Measurements from ENCODE around the gene TMEM245. TPM values are rescaled to one million over a fixed set of nuclear protein-coding genes. Genes with fewer than 3 reads are reported as not detected.

Gene TMEM245
- total RNA-seq, 1 experiment from 2014 or later = 34.8 TPM

- TF ChIP-seq, protein P1, sequence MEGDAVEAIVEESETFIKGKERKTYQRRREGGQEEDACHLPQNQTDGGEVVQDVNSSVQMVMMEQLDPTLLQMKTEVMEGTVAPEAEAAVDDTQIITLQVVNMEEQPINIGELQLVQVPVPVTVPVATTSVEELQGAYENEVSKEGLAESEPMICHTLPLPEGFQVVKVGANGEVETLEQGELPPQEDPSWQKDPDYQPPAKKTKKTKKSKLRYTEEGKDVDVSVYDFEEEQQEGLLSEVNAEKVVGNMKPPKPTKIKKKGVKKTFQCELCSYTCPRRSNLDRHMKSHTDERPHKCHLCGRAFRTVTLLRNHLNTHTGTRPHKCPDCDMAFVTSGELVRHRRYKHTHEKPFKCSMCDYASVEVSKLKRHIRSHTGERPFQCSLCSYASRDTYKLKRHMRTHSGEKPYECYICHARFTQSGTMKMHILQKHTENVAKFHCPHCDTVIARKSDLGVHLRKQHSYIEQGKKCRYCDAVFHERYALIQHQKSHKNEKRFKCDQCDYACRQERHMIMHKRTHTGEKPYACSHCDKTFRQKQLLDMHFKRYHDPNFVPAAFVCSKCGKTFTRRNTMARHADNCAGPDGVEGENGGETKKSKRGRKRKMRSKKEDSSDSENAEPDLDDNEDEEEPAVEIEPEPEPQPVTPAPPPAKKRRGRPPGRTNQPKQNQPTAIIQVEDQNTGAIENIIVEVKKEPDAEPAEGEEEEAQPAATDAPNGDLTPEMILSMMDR (IDR thresholded peaks at IDR 0.05 in 2 of 3, conservative IDR thresholded peaks at IDR 0.05 in 1 of 3; ENCODE audit: borderline replicate concordance in 1 of 3, insufficient read depth in 1 of 3, low read depth in 2 of 3, low read length in 2 of 3) = no peak
- TF ChIP-seq EZH2phosphoT487 (IDR thresholded peaks at IDR 0.05; ENCODE audit: borderline replicate concordance) = no peak
- TF ChIP-seq ATF3 (IDR thresholded peaks at IDR 0.05) = no peak
- TF ChIP-seq, protein P2, sequence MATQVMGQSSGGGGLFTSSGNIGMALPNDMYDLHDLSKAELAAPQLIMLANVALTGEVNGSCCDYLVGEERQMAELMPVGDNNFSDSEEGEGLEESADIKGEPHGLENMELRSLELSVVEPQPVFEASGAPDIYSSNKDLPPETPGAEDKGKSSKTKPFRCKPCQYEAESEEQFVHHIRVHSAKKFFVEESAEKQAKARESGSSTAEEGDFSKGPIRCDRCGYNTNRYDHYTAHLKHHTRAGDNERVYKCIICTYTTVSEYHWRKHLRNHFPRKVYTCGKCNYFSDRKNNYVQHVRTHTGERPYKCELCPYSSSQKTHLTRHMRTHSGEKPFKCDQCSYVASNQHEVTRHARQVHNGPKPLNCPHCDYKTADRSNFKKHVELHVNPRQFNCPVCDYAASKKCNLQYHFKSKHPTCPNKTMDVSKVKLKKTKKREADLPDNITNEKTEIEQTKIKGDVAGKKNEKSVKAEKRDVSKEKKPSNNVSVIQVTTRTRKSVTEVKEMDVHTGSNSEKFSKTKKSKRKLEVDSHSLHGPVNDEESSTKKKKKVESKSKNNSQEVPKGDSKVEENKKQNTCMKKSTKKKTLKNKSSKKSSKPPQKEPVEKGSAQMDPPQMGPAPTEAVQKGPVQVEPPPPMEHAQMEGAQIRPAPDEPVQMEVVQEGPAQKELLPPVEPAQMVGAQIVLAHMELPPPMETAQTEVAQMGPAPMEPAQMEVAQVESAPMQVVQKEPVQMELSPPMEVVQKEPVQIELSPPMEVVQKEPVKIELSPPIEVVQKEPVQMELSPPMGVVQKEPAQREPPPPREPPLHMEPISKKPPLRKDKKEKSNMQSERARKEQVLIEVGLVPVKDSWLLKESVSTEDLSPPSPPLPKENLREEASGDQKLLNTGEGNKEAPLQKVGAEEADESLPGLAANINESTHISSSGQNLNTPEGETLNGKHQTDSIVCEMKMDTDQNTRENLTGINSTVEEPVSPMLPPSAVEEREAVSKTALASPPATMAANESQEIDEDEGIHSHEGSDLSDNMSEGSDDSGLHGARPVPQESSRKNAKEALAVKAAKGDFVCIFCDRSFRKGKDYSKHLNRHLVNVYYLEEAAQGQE (IDR thresholded peaks at IDR 0.05; ENCODE audit: low read depth) = no peak
- no peak for TF ChIP-seq ELF1 (IDR thresholded peaks at IDR 0.05; ENCODE audit: borderline replicate concordance, low read depth)
- TF ChIP-seq, protein P3, sequence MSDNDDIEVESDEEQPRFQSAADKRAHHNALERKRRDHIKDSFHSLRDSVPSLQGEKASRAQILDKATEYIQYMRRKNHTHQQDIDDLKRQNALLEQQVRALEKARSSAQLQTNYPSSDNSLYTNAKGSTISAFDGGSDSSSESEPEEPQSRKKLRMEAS (IDR thresholded peaks at IDR 0.05) = no peak
These were observed 35.8 kb downstream of the TMEM245 start (continued) for GRCh38 chr9:109083813-109084405.

- no peaks in the 10 kb centered on the region for H3K9me2 ChIP-seq (ENCODE audit: insufficient read depth)
- no peak overlapping the region for H3K4me2 ChIP-seq (ENCODE audit: low read length)
- H3K4me1 ChIP-seq (ENCODE audit: control insufficient read depth in 1 of 2, insufficient read depth in 2 of 2, low read length in 2 of 2) = peaks cover 0 to 11% of the 10 kb centered on the region in 2 experiments; a peak in 2 of 4 replicates
- no peak overlapping the region for H2AFZ ChIP-seq (ENCODE audit: low read depth, low read length, poor library complexity, severe bottlenecking)
- H3K36me3 ChIP-seq (ENCODE audit: control insufficient read depth in 1 of 2, insufficient read depth in 2 of 2, low read length in 2 of 2) = peaks cover 17 to 33% of the 10 kb centered on the region in 2 experiments
- CTCF ChIA-PET = no interaction called here
- no peaks in the 10 kb centered on the region for H3K9me3 ChIP-seq (ENCODE audit: control insufficient read depth in 1 of 2, insufficient read depth in 1 of 2, low read depth in 1 of 2, low read length in 2 of 2)
- RAD21 ChIA-PET (ENCODE audit: low non-redundant PET in 1 of 2, low total read pairs in 2 of 2, uncharacterized antibody in 2 of 2, unreplicated experiment in 2 of 2) = no interaction called here
- ATAC-seq (no peak), DNase-seq (ENCODE audit: low read depth, low spot score) (no peak)
- no peak overlapping the region for H3K4me3 ChIP-seq (replicated peaks in 1 of 2; ENCODE audit: low read depth in 1 of 2, low read length in 2 of 2)
- intact Hi-C loops (cut with micrococcal nuclease) = no loop called here
- no peak overlapping the region for H3K9ac ChIP-seq (ENCODE audit: low read length)
- H3K27me3 ChIP-seq (ENCODE audit: insufficient read depth, low read length) = no peaks in the 10 kb centered on the region
- BruUV-seq (replicated peaks) = no TSS peak
- no peak overlapping the region for H3K27ac ChIP-seq (ENCODE audit: low read depth, low read length)
- no peaks in the 10 kb centered on the region for H4K20me1 ChIP-seq (ENCODE audit: insufficient read depth)
- POLR2A ChIA-PET = no interaction called here
- peaks cover 15% of the 10 kb centered on the region for H3K79me2 ChIP-seq (ENCODE audit: insufficient read depth, low read length)
- TF ChIP-seq ZNF274 (IDR thresholded peaks at IDR 0.05; ENCODE audit: low read depth, low read length) (no peak), EGR1 (IDR thresholded peaks at IDR 0.05; ENCODE audit: low read depth) (no peak), FOSL1 (IDR thresholded peaks at IDR 0.05; ENCODE audit: low read depth) (no peak), POLR2A (IDR thresholded peaks at IDR 0.05; ENCODE audit: borderline replicate concordance, extremely low read depth, insufficient read depth, insufficient read length) (no peak), EZH2phosphoT487 (IDR thresholded peaks at IDR 0.05; ENCODE audit: borderline replicate concordance) (no peak), CBX3 (IDR thresholded peaks at IDR 0.05; ENCODE audit: low read depth) (no peak), ZFX (IDR thresholded peaks at IDR 0.05) (no peak), ZBTB33 (IDR thresholded peaks at IDR 0.05; ENCODE audit: extremely low read depth, insufficient replicate concordance, low read length) (no peak), ATF3 (IDR thresholded peaks at IDR 0.05) (no peak), SIN3A (IDR thresholded peaks at IDR 0.05; ENCODE audit: low read depth) (no peak)
These were observed 36.6 kb downstream of the TMEM245 start for GRCh38 chr9:109083141-109083540.
